OCI-LY1 (cell line): ENCODE measurements around the gene GALNT9.
"Not testable (repeated sequence)": the region's sequence is repeated elsewhere in the genome, so short reads cannot be mapped to it uniquely, and the experiment has no call there.

Source experiments
- H2AFZ ChIP-seq: fragments of 200-600 bp; sonication (generic), shearing (Covaris generic); 2 replicates; pipeline ENCODE4 v1.6.0; 2014; ENCODE audit warnings: antibody characterized with exemption, mild to moderate bottlenecking, low read length
- H3F3A ChIP-seq: fragments of 200-600 bp; sonication (generic), shearing (Covaris generic); 2 replicates; pipeline ENCODE4 v1.6.0; 2014; ENCODE audit warnings: mild to moderate bottlenecking, antibody characterized with exemption, low read length, moderate library complexity; ENCODE audit not compliant: insufficient read depth
- H3K27ac ChIP-seq: fragments of 200-600 bp; sonication (generic); 2 replicates; pipeline ENCODE4 v1.5.1; 2014; ENCODE audit warnings: low read length, mixed run types, mild to moderate bottlenecking, low read depth; ENCODE audit not compliant: poor library complexity, severe bottlenecking
- H3K27me3 ChIP-seq: fragments of 200-600 bp; sonication (generic); 2 replicates; pipeline ENCODE4 v1.6.0; 2014; ENCODE audit warnings: antibody characterized with exemption, mild to moderate bottlenecking, low read length, moderate library complexity; ENCODE audit not compliant: insufficient read depth
- H3K36me3 ChIP-seq: fragments of 200-600 bp; sonication (generic); 2 replicates; pipeline ENCODE4 v1.6.1; 2014; ENCODE audit warnings: mild to moderate bottlenecking, antibody characterized with exemption, low read length, moderate library complexity, mixed read lengths; ENCODE audit not compliant: insufficient read depth
- H3K4me1 ChIP-seq: fragments of 200-600 bp; sonication (generic); 2 replicates; pipeline ENCODE4 v1.5.1; 2014; ENCODE audit warnings: mild to moderate bottlenecking, low read length, moderate library complexity; ENCODE audit not compliant: insufficient read depth, severe bottlenecking
- H3K4me2 ChIP-seq: fragments of 200-600 bp; sonication (generic), shearing (Covaris generic); 2 replicates; pipeline ENCODE4 v1.6.1; 2014; ENCODE audit warnings: low read length
- H3K4me3 ChIP-seq: fragments of 200-600 bp; sonication (generic); 2 replicates; pipeline ENCODE4 v1.5.1; 2014; ENCODE audit warnings: low read length, low read depth, mild to moderate bottlenecking, mixed read lengths; ENCODE audit not compliant: poor library complexity, severe bottlenecking
- H3K79me2 ChIP-seq: fragments of 200-600 bp; shearing (Covaris generic); 2 replicates; pipeline ENCODE4 v1.6.1; 2016; ENCODE audit warnings: mixed run types, low read length, mixed read lengths; ENCODE audit not compliant: insufficient read depth
- H3K9ac ChIP-seq: fragments of 200-600 bp; sonication (generic), shearing (Covaris generic); 2 replicates; pipeline ENCODE4 v1.6.1; 2014; ENCODE audit warnings: mild to moderate bottlenecking, low read length, mixed read lengths
- H3K9me2 ChIP-seq: fragments of 200-600 bp; sonication (generic), shearing (Covaris generic); 2 replicates; pipeline ENCODE4 v1.6.1; 2014; ENCODE audit warnings: low read depth, mild to moderate bottlenecking, low read length, mixed read lengths
- H3K9me3 ChIP-seq: fragments of 200-600 bp; shearing (Covaris generic); 2 replicates; pipeline ENCODE4 v1.6.1; 2014; ENCODE audit warnings: low read length, mixed read lengths
- H4K20me1 ChIP-seq: fragments of 200-600 bp; sonication (generic), shearing (Covaris generic); 2 replicates; pipeline ENCODE4 v1.6.0; 2016; ENCODE audit warnings: mild to moderate bottlenecking, low read length; ENCODE audit not compliant: insufficient read depth
- EZH2 ChIP-seq: fragments of 200-600 bp; sonication (generic), shearing (Covaris generic); IDR thresholded peaks from 2 replicates; pipeline ENCODE4 v1.8.0; 2017; ENCODE audit warnings: borderline replicate concordance, mixed run types, mild to moderate bottlenecking, antibody characterized with exemption, low read length, moderate library complexity, mixed read lengths
- TF ChIP-seq, protein P1 (sequence below): fragments of 200-600 bp; sonication (generic), shearing (Covaris generic); IDR thresholded peaks from 2 replicates; pipeline ENCODE4 v1.5.1; 2017; ENCODE audit warnings: mild to moderate bottlenecking, antibody characterized with exemption, low read length, moderate library complexity, mixed read lengths

The GALNT9 gene

GRCh38 chr12:132243596-132244310 lies 85.6 kb downstream of the GALNT9 start:
- Histone ChIP-seq H3K27me3 (no peaks in the 10 kb centered on the region), H3K4me1 (no peaks in the 10 kb centered on the region), H2AFZ (no peak overlapping the region), H3K27ac (no peak overlapping the region), H3F3A (no peaks in the 10 kb centered on the region; the same call in 1 of the 2 replicates), H3K9me3 (no peaks in the 10 kb centered on the region), H3K9me2 (no peaks in the 10 kb centered on the region), H3K36me3 (no peaks in the 10 kb centered on the region), H3K4me3 (no peak overlapping the region), H4K20me1 (no peaks in the 10 kb centered on the region), H3K4me2 (no peak overlapping the region), H3K9ac (no peak overlapping the region), H3K79me2 (no peaks in the 10 kb centered on the region)
- TF ChIP-seq, protein P1, sequence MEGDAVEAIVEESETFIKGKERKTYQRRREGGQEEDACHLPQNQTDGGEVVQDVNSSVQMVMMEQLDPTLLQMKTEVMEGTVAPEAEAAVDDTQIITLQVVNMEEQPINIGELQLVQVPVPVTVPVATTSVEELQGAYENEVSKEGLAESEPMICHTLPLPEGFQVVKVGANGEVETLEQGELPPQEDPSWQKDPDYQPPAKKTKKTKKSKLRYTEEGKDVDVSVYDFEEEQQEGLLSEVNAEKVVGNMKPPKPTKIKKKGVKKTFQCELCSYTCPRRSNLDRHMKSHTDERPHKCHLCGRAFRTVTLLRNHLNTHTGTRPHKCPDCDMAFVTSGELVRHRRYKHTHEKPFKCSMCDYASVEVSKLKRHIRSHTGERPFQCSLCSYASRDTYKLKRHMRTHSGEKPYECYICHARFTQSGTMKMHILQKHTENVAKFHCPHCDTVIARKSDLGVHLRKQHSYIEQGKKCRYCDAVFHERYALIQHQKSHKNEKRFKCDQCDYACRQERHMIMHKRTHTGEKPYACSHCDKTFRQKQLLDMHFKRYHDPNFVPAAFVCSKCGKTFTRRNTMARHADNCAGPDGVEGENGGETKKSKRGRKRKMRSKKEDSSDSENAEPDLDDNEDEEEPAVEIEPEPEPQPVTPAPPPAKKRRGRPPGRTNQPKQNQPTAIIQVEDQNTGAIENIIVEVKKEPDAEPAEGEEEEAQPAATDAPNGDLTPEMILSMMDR, result no peak
- TF ChIP-seq EZH2, result no peak

GRCh38 chr12:132243171-132243570 lies 86.2 kb downstream of the GALNT9 start:
- not testable (repeated sequence) for H3K4me2 ChIP-seq, H3K27ac ChIP-seq, H3K36me3 ChIP-seq, H3K9me3 ChIP-seq, H3K9ac ChIP-seq, H3K4me1 ChIP-seq, H2AFZ ChIP-seq, H3K27me3 ChIP-seq, H3K4me3 ChIP-seq, H3F3A ChIP-seq, H3K79me2 ChIP-seq, H3K9me2 ChIP-seq, H4K20me1 ChIP-seq

- H3K4me3 ChIP-seq, H3K4me1 ChIP-seq, H3K79me2 ChIP-seq, H3K9me2 ChIP-seq, H3F3A ChIP-seq, H3K27ac ChIP-seq, H2AFZ ChIP-seq, H3K36me3 ChIP-seq, H3K4me2 ChIP-seq, H3K27me3 ChIP-seq, H3K9me3 ChIP-seq, H4K20me1 ChIP-seq, H3K9ac ChIP-seq: not testable (repeated sequence)
These were observed 88.8 kb downstream of the GALNT9 start for GRCh38 chr12:132240669-132241007.

DNA sequence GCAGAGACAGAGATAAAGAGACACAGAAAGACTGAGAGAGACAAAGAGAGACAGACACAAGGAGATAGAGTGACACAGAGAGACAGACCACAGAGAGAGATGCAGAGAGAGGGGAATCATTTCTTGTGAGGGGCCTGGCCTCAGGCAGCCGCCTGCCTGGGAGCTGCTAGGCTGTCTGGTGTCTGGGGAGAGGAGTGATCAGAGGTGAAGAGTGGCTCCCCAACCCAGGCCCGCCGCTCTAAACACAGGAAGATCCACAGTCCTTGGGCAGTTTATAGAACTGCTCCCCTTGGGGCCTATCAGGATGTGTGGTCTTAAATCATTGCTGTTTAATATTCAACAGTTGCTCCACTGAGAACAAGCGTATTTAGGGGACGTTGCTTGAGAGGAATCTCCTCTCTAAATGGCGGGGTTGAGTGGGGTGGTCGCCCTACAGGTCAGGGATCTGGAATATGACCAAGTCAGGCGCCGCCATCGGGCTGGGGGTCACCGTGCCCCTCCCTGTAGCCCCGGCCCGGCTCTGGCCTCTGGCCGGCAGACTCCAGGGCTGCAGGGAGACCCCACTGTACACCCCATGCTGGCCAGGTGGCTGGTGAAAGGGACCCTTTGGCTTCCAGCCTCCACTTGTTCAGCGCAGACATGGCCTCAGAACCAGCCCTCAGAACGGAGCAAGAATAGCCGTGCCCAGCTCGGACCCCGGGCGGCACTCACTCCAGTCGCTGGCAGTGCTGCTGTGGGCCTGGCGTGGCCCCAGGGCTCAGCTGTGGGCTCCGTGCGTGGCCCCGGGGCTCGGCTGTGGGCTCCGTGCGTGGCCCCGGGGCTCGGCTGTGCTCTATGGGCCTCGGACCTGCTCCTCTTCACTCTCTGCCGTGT lies 89.4 kb downstream of the GALNT9 start:
- Histone ChIP-seq H3K4me3 (no peak overlapping the region), H3K4me1 (no peaks in the 10 kb centered on the region), H3K9ac (no peak overlapping the region), H4K20me1 (no peaks in the 10 kb centered on the region), H3K9me2 (no peaks in the 10 kb centered on the region), H3K27ac (no peak overlapping the region), H3K9me3 (no peaks in the 10 kb centered on the region), H3K4me2 (no peak overlapping the region), H3K36me3 (no peaks in the 10 kb centered on the region), H2AFZ (no peak overlapping the region), H3F3A (no peaks in the 10 kb centered on the region; the same call in 1 of the 2 replicates), H3K27me3 (no peaks in the 10 kb centered on the region), H3K79me2 (no peaks in the 10 kb centered on the region)
- TF ChIP-seq, protein P1, result no peak
- no peak for TF ChIP-seq EZH2
